HepG2 (cell line): ENCODE results near the gene EIF2B1. TPM values are rescaled to one million over a fixed set of nuclear protein-coding genes. Genes with fewer than 3 reads are reported as not detected.

Source experiments
- ATAC-seq: fragments of 200-7000 bp; cut with Tn5 transposase; 3 replicates; pipeline ENCODE4 v1.9.1; 2020; ENCODE audit warnings: mild to moderate bottlenecking, moderate library complexity
- BruUV-seq: library from RNA; stranded (reverse); fragments of 400-500 nt; replicated peaks from 2 replicates; lab custom pipeline; 2021; lab: Mats Ljungman, UMichigan
- CTCF ChIA-PET: fragments of 300-600 bp; formaldehyde crosslinking; extraction: SDS; loops from one replicate; lab custom pipeline; 2021; ENCODE audit warnings: low total read pairs, inconsistent platforms, low intra/inter-chr PET ratio; lab: Yijun Ruan, JAX
- POLR2A ChIA-PET: fragments of 350-600 bp; sonication (Branson Sonifier 250); formaldehyde crosslinking; loops from one replicate; lab custom pipeline; 2020; ENCODE audit warnings: antibody characterized with exemption, inconsistent platforms; lab: Yijun Ruan, JAX
- DNase-seq: peaks from one replicate; pipeline ENCODE4 v3.0.0-alpha.2; 2015; ENCODE audit warnings: low spot score
- FAIRE-seq: peaks from 3 replicates; lab custom pipeline; 2011; peaks lifted over from hg19 to GRCh38; lab: Jason Lieb, UNC
- H2AFZ ChIP-seq: one replicate; pipeline ENCODE4 v1.6.1; 2011; ENCODE audit warnings: low read length, inconsistent platforms
- H3K27ac ChIP-seq: fragments of 300-600 bp; 3 replicates; pipeline ENCODE4 v1.8.0; 2011; ENCODE audit warnings: mixed run types, mild to moderate bottlenecking, mixed read lengths, low read length, inconsistent platforms; ENCODE audit not compliant: insufficient read depth; ENCODE audit errors: extremely low read length
- H3K27me3 ChIP-seq, 2 experiments: fragments of 200-600 bp in 1 of 2; 2 replicates in 1 of 2; 3 replicates in 1 of 2; pipeline versions ENCODE4 v1.6.0 to v1.8.0; 2011; ENCODE audit warnings: low read length in 2 of 2, mild to moderate bottlenecking in 2 of 2, moderate library complexity in 2 of 2, inconsistent platforms in 1 of 2; ENCODE audit not compliant: insufficient read depth in 2 of 2, control insufficient read depth in 1 of 2
- H3K36me3 ChIP-seq, 2 experiments: fragments of 200-600 bp in 1 of 2; replicated peaks in 1 of 2; 2 replicates in 1 of 2; 3 replicates in 1 of 2; pipeline versions ENCODE4 v1.5.1 to v1.8.0; 2011; ENCODE audit warnings: low read length in 2 of 2, inconsistent platforms in 1 of 2; ENCODE audit not compliant: insufficient read depth in 2 of 2, control insufficient read depth in 1 of 2
- H3K4me1 ChIP-seq: 2 replicates; pipeline ENCODE4 v1.5.1; 2012; ENCODE audit warnings: low read length, inconsistent platforms; ENCODE audit not compliant: insufficient read depth
- H3K4me2 ChIP-seq: 2 replicates; pipeline ENCODE4 v1.6.0; 2011; ENCODE audit warnings: low read depth, low read length, inconsistent platforms
- H3K4me3 ChIP-seq, 3 experiments: fragments of 200-600 bp in 1 of 3; sonication (generic), shearing (Covaris generic) in 1 of 3; replicated peaks in 1 of 3; 2 replicates each; pipeline ENCODE4 v1.5.1; 2011 to 2016; ENCODE audit warnings: low read length in 3 of 3, inconsistent platforms in 2 of 3, low read depth in 2 of 3, mild to moderate bottlenecking in 2 of 3, control low read depth in 1 of 3, mixed read lengths in 1 of 3; ENCODE audit not compliant: insufficient read depth in 1 of 3
- H3K79me2 ChIP-seq: one replicate; pipeline ENCODE4 v1.6.1; 2011; ENCODE audit warnings: low read length, inconsistent platforms; ENCODE audit not compliant: insufficient read depth
- H3K9ac ChIP-seq: 2 replicates; pipeline ENCODE4 v1.6.0; 2011; ENCODE audit warnings: mild to moderate bottlenecking, low read depth, low read length, inconsistent platforms; ENCODE audit not compliant: insufficient read depth
- H3K9me3 ChIP-seq: 2 replicates; pipeline ENCODE4 v1.5.1; 2012; ENCODE audit warnings: mild to moderate bottlenecking, low read length
- H4K20me1 ChIP-seq: 2 replicates; pipeline ENCODE4 v1.6.0; 2011; ENCODE audit warnings: inconsistent platforms, mild to moderate bottlenecking, low read length, moderate library complexity; ENCODE audit not compliant: insufficient read depth
- CHD4 ChIP-seq: fragments of 200-600 bp; sonication (generic); IDR thresholded peaks from 2 replicates; pipeline ENCODE4 v1.7.0; 2017; ENCODE audit warnings: mild to moderate bottlenecking, low read length, borderline replicate concordance
- E2F2 ChIP-seq: sonication (generic); formaldehyde crosslinking; IDR thresholded peaks from 2 replicates; pipeline ENCODE4 v1.4.0; 2020; ENCODE audit warnings: missing genetic modification reagents, borderline replicate concordance
- KDM2A ChIP-seq: sonication (generic); formaldehyde crosslinking; IDR thresholded peaks from 2 replicates; pipeline ENCODE4 v1.4.0; 2020; ENCODE audit warnings: low read depth, missing genetic modification reagents, borderline replicate concordance
- MEIS2 ChIP-seq: sonication (generic); formaldehyde crosslinking; IDR thresholded peaks from 2 replicates; pipeline ENCODE4 v1.9.0; 2021; ENCODE audit warnings: mild to moderate bottlenecking, missing genetic modification reagents
- NFAT5 ChIP-seq: sonication (generic); formaldehyde crosslinking; IDR thresholded peaks from 2 replicates; pipeline ENCODE4 v1.4.0; 2020; ENCODE audit warnings: missing genetic modification reagents
- PATZ1 ChIP-seq: sonication (generic); formaldehyde crosslinking; IDR thresholded peaks from 2 replicates; pipeline ENCODE4 v1.4.0; 2020; ENCODE audit warnings: missing genetic modification reagents
- RFX3 ChIP-seq: IDR thresholded peaks from 2 replicates; pipeline ENCODE4 v1.6.1; 2016; ENCODE audit warnings: missing biosample characterization, missing genetic modification reagents
- SIX4 ChIP-seq: sonication (generic); formaldehyde crosslinking; IDR thresholded peaks from 2 replicates; pipeline ENCODE4 v1.4.0; 2020; ENCODE audit warnings: missing genetic modification reagents
- ZBTB46 ChIP-seq: sonication (generic); formaldehyde crosslinking; IDR thresholded peaks from 2 replicates; pipeline ENCODE4 v1.4.0; 2020; ENCODE audit warnings: mild to moderate bottlenecking, missing genetic modification reagents, borderline replicate concordance
- ZFP36L1 ChIP-seq: sonication (generic); formaldehyde crosslinking; IDR thresholded peaks from 2 replicates; pipeline ENCODE4 v1.8.0; 2022; ENCODE audit warnings: mild to moderate bottlenecking, missing genetic modification reagents, moderate library complexity
- ZFP36L2 ChIP-seq: sonication (generic); formaldehyde crosslinking; IDR thresholded peaks from 2 replicates; pipeline ENCODE4 v1.4.0; 2020; ENCODE audit warnings: missing genetic modification reagents
- ZMAT5 ChIP-seq: sonication (generic); formaldehyde crosslinking; IDR thresholded peaks from 2 replicates; pipeline ENCODE4 v1.5.0; 2020; ENCODE audit warnings: mild to moderate bottlenecking, low read depth, missing genetic modification reagents, borderline replicate concordance
- ZMYM2 ChIP-seq: sonication (generic); formaldehyde crosslinking; IDR thresholded peaks from 2 replicates; pipeline ENCODE4 v1.8.0; 2022; ENCODE audit warnings: mild to moderate bottlenecking, missing genetic modification reagents
- WGBS: methylation state at CpG from one replicate; pipeline ENCODE4 v1.1.6; 2017; ENCODE audit warnings: low lambda C conversion rate; 5-methylcytosine and 5-hydroxymethylcytosine counted together
- in situ Hi-C: cut with HindIII; loops from 2 replicates; pipeline ENCODE4 v1.10.0; 2017; ENCODE audit warnings: low pct_unique_long_range_greater_than_20kb; ENCODE audit not compliant: extremely low pct_ligation_motif_present
- intact Hi-C: fragments of 100-400 bp; cut with micrococcal nuclease; formaldehyde crosslinking; loops from one replicate; pipeline ENCODE4 v1.10.0; 2022; ENCODE audit not compliant: unreplicated experiment
- polyA plus RNA-seq, 8 experiments: library from polyadenylated mRNA; depleted of rRNA in 3 of 8; stranded (reverse) in 7 of 8; unstranded in 1 of 8; fragments of >200 nt; fragmentation: Illumina TruSeq in 4 of 8; extraction: Trizol in 4 of 8; gene quantifications; 2 replicates each; pipeline versions ENCODE4 v1.2.1 to v1.2.3, GENCODE V29; 2011 to 2016; ENCODE audit warnings: low read depth in 4 of 8, missing spikeins in 1 of 8, mixed read lengths in 1 of 8; ENCODE audit not compliant: insufficient read depth in 1 of 8
- total RNA-seq, 5 experiments: library from RNA; depleted of rRNA; stranded (reverse); fragments of >200 nt; fragmentation: Illumina TruSeq; extraction: Trizol; gene quantifications; 2 replicates each; pipeline ENCODE4 v1.2.3, GENCODE V29; 2016; ENCODE audit warnings: low read depth in 1 of 5

The EIF2B1 gene
- total and polyA plus RNA-seq, 2 of the 13 experiments (the other 11 are each of a cell fraction or from before 2014, with no cell fraction given), result 18.7 to 37.4 TPM

- no peak overlapping the region for H3K9ac ChIP-seq
- DNase-seq (no peak), FAIRE-seq (no peak), ATAC-seq (no peak)
- H3K4me2 ChIP-seq, result no peak overlapping the region
- H2AFZ ChIP-seq, result no peak overlapping the region
- no peaks in the 10 kb centered on the region for H4K20me1 ChIP-seq
- 100% methylated on average over 2 of the region's 2 CpGs for WGBS
- intact Hi-C loops (no loop called here), in situ Hi-C loops (no loop called here)
- H3K9me3 ChIP-seq, result no peaks in the 10 kb centered on the region
- POLR2A ChIA-PET, result no interaction called here
- no peak overlapping the region for H3K4me3 ChIP-seq
- CTCF ChIA-PET, result no interaction called here
- H3K4me1 ChIP-seq, result no peaks in the 10 kb centered on the region
- no peaks in the 10 kb centered on the region for H3K79me2 ChIP-seq
- H3K27me3 ChIP-seq, result no peaks in the 10 kb centered on the region
- no peak overlapping the region for H3K27ac ChIP-seq
- H3K36me3 ChIP-seq, result peaks cover 0 to 7% of the 10 kb centered on the region in 2 experiments; a peak in 1 of 5 replicates
- no TSS peak for BruUV-seq
- TF ChIP-seq ZFP36L1 (CRISPR knock-in tag) (no peak), RFX3 (CRISPR knock-in tag) (no peak), SIX4 (CRISPR knock-in tag) (no peak), MEIS2 (no peak), PATZ1 (CRISPR knock-in tag) (no peak), ZFP36L2 (CRISPR knock-in tag) (no peak), NFAT5 (CRISPR knock-in tag) (no peak), E2F2 (CRISPR knock-in tag) (no peak), CHD4 (no peak), ZMYM2 (CRISPR knock-in tag) (no peak), KDM2A (CRISPR knock-in tag) (no peak), ZMAT5 (no peak), ZBTB46 (CRISPR knock-in tag) (no peak)
Observed at GRCh38 chr12:123681605-123682004, 48.1 kb upstream of the EIF2B1 start.
